Stomach smooth muscle (tissue), 2 donors: ENCODE results near the gene PCDHGA6.

ENCODE experiments used
- H3K27ac ChIP-seq: one replicate; pipeline ENCODE4 v1.7.0; 2013; ENCODE audit warnings: mild to moderate bottlenecking, low read length, inconsistent platforms
- H3K27me3 ChIP-seq, 2 donors: one replicate each; pipeline ENCODE4 v1.7.0; 2013; ENCODE audit warnings: low read length in 2 of 2; ENCODE audit not compliant: insufficient read depth in 2 of 2, control insufficient read depth in 1 of 2
- H3K36me3 ChIP-seq, 2 donors: one replicate each; pipeline ENCODE4 v1.7.0; 2013; ENCODE audit warnings: low read length in 2 of 2; ENCODE audit not compliant: control insufficient read depth in 2 of 2, insufficient read depth in 2 of 2
- H3K4me1 ChIP-seq: one replicate; pipeline ENCODE4 v1.7.0; 2013; ENCODE audit warnings: low read length; ENCODE audit not compliant: control insufficient read depth, insufficient read depth
- H3K4me3 ChIP-seq, 2 donors: one replicate each; pipeline ENCODE4 v1.7.0; 2013; ENCODE audit warnings: low read length in 2 of 2
- H3K9ac ChIP-seq, 2 donors: one replicate each; pipeline ENCODE4 v1.7.0; 2013; ENCODE audit warnings: low read length in 2 of 2, mild to moderate bottlenecking in 1 of 2
- H3K9me3 ChIP-seq, 2 donors: one replicate each; pipeline ENCODE4 v1.7.0; 2013; ENCODE audit warnings: low read length in 2 of 2; ENCODE audit not compliant: control insufficient read depth in 2 of 2
- donor health status: healthy.
- donor health status: Pancreatic carcinoma.

Gene PCDHGA6

DNA sequence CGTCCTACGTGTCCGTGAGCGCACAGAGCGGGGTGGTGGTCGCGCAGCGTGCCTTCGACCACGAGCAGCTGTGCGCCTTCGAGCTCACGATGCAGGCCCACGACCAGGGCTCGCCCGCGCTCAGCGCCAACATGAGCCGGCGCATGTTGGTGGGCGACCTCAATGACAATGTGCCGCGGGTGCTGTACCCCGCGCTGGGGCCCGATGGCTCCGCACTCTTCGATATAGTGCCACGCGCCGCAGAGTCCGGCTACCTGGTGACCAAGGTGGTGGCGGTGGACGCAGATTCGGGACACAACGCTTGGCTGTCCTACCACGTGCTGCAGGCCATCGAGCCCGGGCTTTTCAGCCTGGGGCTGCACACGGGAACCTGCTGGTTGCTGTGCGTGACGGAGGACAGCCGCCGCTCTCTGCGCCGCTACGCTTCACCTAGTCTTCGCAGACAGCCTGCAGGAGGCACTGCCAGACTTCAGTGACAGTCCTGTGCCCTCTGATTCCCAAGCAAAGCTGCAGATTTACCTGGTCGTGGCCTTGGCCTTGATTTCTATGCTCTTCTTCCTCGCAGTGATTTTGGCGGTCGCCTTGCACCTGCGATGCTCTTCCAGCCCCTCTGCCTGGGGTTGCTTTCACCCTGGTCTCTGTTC, 54.2 kb downstream of the PCDHGA6 start:
- H3K27ac ChIP-seq = no peak overlapping the region
- H3K27me3 ChIP-seq = no peaks in the 10 kb centered on the region
- peaks cover 0 to 3% of the 10 kb centered on the region in 2 donors for H3K36me3 ChIP-seq
- H3K9me3 ChIP-seq = peaks cover 27 to 76% of the 10 kb centered on the region in 2 donors
- H3K9ac ChIP-seq = no peak overlapping the region
- H3K4me1 ChIP-seq = no peaks in the 10 kb centered on the region
- peak overlapping the region; percentile 22 to 48 for H3K4me3 ChIP-seq
